Effector CD8-positive, alpha-beta T cell (primary cell): ENCODE results near the gene C2orf92.
"Not testable (repeated sequence)": the region's sequence is repeated elsewhere in the genome, so short reads cannot be mapped to it uniquely, and the experiment has no call there.

Experiments
- DNase-seq: peaks from one replicate; lab custom pipeline; 2025; lab: John Stamatoyannopoulos, UW

C2orf92 gene

DNA sequence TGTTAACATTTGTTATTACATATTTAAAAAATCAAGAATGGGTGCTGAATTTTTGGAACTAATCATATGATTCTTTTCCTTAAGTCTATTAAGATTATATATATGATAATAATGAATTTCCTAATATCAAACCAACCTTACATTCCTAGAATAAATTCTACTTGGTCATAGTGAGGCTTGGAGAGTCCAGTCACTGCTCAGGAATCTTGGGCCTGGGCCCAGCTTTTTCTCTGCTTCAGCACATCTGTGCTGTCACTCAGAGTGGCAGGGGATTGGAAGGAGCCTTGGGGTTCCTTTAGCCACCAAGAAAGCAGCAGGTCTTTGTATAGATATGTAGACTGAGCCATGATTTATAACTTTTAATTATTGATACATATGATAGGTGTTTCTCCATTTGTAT lies 24.0 kb downstream of the C2orf92 start:
- no peak for DNase-seq

- no peak for DNase-seq
These were observed 26.2 kb downstream of the C2orf92 start for GRCh38 chr2:97695744-97696143.

- peak; percentile 86 for DNase-seq
These were observed 28.0 kb downstream of the C2orf92 start for GRCh38 chr2:97697252-97698235.

- DNase-seq, result no peak
These were observed 29.0 kb downstream of the C2orf92 start for GRCh38 chr2:97698530-97698929.

- DNase-seq, result peak; percentile 34
These were observed 30.4 kb downstream of the C2orf92 start for GRCh38 chr2:97699765-97700444.

DNA sequence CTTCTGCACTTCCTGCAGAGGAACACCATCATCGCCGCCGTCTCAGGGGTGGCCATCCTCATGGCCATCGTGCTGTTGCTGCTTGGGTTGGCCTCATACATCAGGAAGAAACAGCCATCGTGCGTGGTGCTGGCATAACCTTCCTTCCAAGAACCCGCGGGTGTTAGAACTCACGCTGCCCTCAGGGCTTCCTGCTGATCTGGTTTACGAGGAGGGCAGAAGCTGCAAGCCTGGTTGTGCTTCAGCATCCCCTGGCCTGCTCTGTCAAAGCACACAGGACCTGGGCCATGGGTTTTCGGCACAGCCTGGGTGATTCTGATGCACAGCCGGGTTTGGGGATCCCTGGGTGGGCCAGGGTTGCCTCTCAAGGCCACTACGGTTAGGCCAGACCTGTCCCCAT lies 31.7 kb downstream of the C2orf92 start:
- no peak for DNase-seq

GRCh38 chr2:97701851-97702465 lies 32.4 kb downstream of the C2orf92 start:
- no peak for DNase-seq

DNA sequence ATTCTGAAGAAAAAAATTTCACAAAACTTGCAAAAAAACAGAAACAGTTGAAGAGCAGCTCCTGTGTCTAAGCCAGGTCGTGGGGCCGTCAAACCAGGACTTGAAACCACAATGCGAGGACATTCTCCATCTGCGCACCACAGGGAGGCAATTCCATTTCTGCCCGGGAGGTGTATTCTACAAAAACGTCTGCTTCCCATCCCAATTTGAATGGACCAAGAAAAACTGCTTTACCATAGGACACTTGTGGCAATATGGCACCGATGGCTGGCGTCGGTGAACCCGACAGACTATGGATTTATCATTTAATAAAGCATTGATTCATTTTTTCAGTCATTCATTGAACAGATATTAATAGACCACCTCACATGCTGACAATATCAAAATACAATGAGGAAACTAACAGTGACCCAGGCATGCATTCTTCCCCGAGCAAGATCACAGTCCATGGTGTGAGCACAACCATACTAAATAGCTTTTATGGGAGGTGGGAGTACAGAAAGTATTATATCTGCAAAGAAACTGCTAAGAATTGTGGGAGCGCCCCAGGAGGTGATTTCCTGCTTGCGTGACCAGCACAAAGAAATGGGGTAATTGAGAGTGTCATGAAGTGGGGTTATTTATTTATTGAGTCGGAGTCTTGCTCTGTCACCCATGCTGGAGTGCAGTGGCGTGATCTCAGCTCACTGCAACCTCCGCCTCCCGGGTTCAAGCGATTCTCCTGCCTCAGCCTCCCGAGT lies 33.4 kb downstream of the C2orf92 start:
- no peak for DNase-seq

GRCh38 chr2:97703741-97704140 lies 34.2 kb downstream of the C2orf92 start:
- no peak for DNase-seq

DNA sequence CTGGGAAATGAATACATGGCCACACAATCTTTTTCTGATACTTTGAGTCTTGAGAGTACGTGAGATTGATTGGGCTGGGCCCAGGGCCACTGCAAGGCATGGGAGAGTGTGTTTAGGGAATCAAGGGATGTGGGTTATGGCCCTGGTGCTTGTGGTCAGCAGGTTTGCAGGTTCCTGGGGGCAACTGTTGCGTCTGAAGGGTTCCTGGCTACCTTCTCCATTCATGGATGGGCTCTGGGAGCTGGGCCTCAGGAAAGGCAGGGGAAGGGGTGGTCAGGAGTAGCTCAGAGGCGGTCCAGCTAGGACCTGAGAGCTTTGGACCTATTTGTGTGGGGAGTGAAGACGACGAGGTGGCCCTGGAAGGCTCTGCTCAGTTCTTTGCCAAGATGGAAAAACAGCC lies 35.5 kb downstream of the C2orf92 start:
- DNase-seq, result no peak

DNA sequence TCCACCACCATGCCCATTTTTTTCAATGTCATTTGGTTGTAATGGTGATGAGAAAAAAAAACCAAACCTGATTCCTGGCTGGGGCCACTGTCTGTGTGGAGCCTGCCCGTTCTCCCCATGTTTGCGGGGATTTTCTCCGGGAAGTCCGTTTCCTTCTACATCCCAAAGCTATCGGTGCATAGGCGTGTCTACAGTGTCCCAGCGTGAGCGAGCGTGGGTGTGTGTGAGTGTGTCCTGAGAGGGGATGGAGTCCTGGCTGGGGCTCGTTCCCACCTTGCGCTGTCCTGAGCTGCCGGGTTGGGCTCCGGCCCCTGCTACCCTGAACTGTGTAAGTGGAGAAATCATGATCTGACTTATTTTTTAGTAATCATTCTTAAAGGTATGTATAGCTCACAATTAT lies 36.6 kb downstream of the C2orf92 start:
- DNase-seq, result no peak

- no peak for DNase-seq
These were observed 37.3 kb downstream of the C2orf92 start for GRCh38 chr2:97706708-97707345.

GRCh38 chr2:97707362-97708047 lies 38.0 kb downstream of the C2orf92 start:
- no peak for DNase-seq

DNA sequence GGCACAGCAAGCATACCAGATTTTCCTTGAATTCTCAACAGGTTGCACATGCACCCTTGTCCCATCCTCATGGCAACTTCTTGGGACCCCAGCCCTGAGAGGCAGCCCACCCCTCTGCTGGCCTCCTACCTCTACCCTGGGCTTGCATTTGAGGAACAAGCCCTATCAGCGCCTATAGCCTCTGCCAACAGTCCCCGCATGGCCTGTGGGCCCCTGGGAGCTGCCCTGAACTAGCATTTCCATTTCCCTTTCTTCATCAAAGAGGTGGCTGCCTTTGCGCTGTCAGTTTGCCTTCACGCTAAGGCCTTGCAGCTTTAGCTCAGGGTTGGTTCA lies 38.5 kb downstream of the C2orf92 start:
- DNase-seq, result no peak

DNA sequence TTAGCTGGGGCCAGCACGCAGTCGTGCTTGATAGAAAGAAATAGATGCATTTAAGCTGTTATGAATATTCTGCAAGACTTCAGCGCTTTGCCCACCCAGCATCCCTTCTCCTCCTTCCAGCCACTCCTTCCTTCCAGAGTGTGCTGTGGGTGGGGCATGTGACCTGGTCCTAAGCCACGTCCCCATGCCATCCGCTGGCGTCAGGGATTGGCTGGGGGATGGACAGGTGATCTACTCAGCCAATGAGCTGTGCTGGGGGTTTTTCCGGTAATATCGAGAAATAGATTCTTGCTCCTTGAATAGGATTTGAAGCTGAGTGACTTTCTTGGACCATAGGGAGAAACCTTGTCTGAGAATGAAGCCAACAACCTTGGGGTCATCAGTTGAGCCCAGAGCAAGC lies 39.1 kb downstream of the C2orf92 start:
- DNase-seq, result no peak

- DNase-seq, result no peak
These were observed 41.8 kb downstream of the C2orf92 start for GRCh38 chr2:97711394-97711711.

DNA sequence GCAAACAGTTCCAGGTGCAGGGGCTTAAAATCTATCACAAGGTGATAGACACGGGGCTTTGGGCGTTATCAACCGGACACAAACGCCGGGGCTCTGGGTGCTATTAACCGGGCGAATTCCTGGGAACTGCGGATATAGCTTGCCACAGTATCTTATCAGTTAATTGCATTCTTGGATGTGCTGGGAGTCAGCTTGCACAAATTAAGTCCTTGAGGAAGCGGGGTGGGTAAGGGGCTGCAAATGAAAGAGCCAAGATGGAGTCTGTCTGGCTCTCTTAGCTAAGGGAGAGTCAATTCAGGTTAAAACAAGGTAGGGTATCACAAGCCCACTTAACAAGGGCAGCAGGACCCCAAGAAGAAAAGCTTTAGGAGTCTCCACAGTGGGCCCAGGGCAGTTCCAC lies 42.7 kb downstream of the C2orf92 start:
- not testable (repeated sequence) for DNase-seq

- DNase-seq, result peak; percentile 59
These were observed 43.3 kb downstream of the C2orf92 start for GRCh38 chr2:97712693-97713295.

DNA sequence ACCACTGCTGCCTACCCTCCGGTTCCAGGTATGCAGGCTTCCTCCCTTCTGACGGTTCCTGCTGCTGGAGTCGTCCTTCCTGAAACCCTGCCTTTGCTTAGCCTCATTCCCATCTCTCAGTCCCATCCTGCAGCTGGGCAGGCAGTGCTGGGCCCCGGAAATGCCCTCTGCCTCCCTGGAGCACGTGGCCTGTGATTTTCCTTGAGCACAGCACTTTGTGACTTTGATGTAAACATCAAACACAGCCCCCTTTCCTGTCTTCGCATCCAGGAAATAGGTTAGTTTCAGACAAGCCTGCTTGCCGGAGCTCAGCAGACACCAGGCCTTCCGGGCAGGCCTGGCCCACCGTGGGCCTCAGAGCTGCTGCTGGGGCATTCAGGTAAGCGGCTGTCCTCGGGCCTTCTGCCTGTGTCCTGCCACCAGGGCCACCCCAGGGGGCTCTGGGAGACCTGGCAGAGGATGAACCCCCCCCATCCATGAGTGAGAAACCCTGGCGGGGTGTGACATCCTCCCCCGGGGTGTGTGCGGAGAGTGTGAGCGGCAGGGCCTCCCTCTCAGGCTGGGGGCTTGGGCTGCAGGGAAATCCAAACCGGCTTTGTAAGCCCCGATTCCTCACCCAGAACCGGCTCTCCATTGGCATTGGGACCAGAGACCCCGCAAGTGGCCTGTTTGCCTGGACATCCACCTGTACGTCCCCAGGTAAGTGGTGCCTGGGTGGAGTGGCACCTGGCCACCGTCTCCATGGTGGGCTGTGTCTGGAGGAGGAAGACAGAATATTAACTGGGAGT lies 44.0 kb downstream of the C2orf92 start, which contains the start of gene ZAP70:
Gene ZAP70 (plus strand): TSS at position 281 of the 788 bp plus-strand sequence. CDS start 10,461 bp downstream, outside the sequence.
- DNase-seq, result peak; percentile 59
